Fibroblast of lung (primary cell): ENCODE measurements around the gene PCDHGB2. TPM values are rescaled to one million over a fixed set of nuclear protein-coding genes. Genes with fewer than 3 reads are reported as not detected.

Experiments used
- DNase-seq, 2 donors: peaks; one replicate each; pipeline versions ENCODE4 v3.0.0 to v3.0.0-alpha.2; 2010; ENCODE audit warnings: low read depth in 2 of 2
- H2AFZ ChIP-seq: 2 replicates; pipeline ENCODE4 v1.5.1; 2012; ENCODE audit warnings: low read length, control low read depth, inconsistent platforms
- H3K27ac ChIP-seq: 2 replicates; pipeline ENCODE4 v1.5.1; 2011; ENCODE audit warnings: low read length, control low read depth; ENCODE audit not compliant: insufficient read depth
- H3K27me3 ChIP-seq: 2 replicates; pipeline ENCODE4 v1.5.1; 2011; ENCODE audit warnings: mild to moderate bottlenecking, low read length; ENCODE audit not compliant: control insufficient read depth, insufficient read depth
- H3K36me3 ChIP-seq: 2 replicates; pipeline ENCODE4 v1.5.1; 2011; ENCODE audit warnings: low read length; ENCODE audit not compliant: control insufficient read depth, insufficient read depth
- H3K4me1 ChIP-seq: 2 replicates; pipeline ENCODE4 v1.5.1; 2011; ENCODE audit warnings: low read length; ENCODE audit not compliant: control insufficient read depth, insufficient read depth; ENCODE audit errors: extremely low read depth
- H3K4me2 ChIP-seq: 2 replicates; pipeline ENCODE4 v1.5.1; 2011; ENCODE audit warnings: low read length, control low read depth; ENCODE audit not compliant: insufficient read depth; ENCODE audit errors: extremely low read depth
- H3K4me3 ChIP-seq, 4 experiments: fragments of 200-600 bp in 1 of 4; sonication (generic) in 1 of 4; replicated peaks in 1 of 4; 2 replicates each; pipeline ENCODE4 v1.5.1; 2011 to 2016; ENCODE audit warnings: low read length in 4 of 4, low read depth in 3 of 4, mild to moderate bottlenecking in 3 of 4, control low read depth in 2 of 4, inconsistent platforms in 1 of 4, mixed read lengths in 1 of 4; ENCODE audit not compliant: insufficient read depth in 1 of 4; ENCODE audit errors: control extremely low read depth in 1 of 4
- H3K79me2 ChIP-seq: 2 replicates; pipeline ENCODE4 v1.5.1; 2012; ENCODE audit warnings: mild to moderate bottlenecking, low read length, inconsistent platforms; ENCODE audit not compliant: control insufficient read depth, insufficient read depth
- H3K9ac ChIP-seq: 2 replicates; pipeline ENCODE4 v1.5.1; 2011; ENCODE audit warnings: mild to moderate bottlenecking, low read length, control low read depth; ENCODE audit not compliant: insufficient read depth
- H3K9me3 ChIP-seq: 2 replicates; pipeline ENCODE4 v1.5.1; 2012; ENCODE audit warnings: low read depth, low read length; ENCODE audit not compliant: control insufficient read depth, insufficient read depth
- H4K20me1 ChIP-seq: 2 replicates; pipeline ENCODE4 v1.5.1; 2011; ENCODE audit warnings: low read length; ENCODE audit not compliant: control insufficient read depth, insufficient read depth; ENCODE audit errors: extremely low read depth
- CTCF ChIP-seq, 2 donors: IDR thresholded peaks in 1 of 2; conservative IDR thresholded peaks in 1 of 2; 1 replicate in 1 of 2; 2 replicates in 1 of 2; pipeline ENCODE4 v1.5.1; 2011 to 2012; ENCODE audit warnings: low read length in 2 of 2, control low read depth in 1 of 2, inconsistent platforms in 1 of 2, low read depth in 1 of 2, mild to moderate bottlenecking in 1 of 2
- EZH2 ChIP-seq: IDR thresholded peaks from 2 replicates; pipeline ENCODE4 v1.5.1; 2012; ENCODE audit warnings: low read length, control low read depth, mild to moderate bottlenecking; ENCODE audit errors: missing control alignments
- polyA plus RNA-seq, 2 donors: library from polyadenylated mRNA; depleted of rRNA in 1 of 2; stranded (reverse) in 1 of 2; unstranded in 1 of 2; fragments of >200 nt; gene quantifications; 2 replicates each; pipeline ENCODE4 v1.2.1, GENCODE V29; 2011 to 2012; ENCODE audit warnings: missing spikeins in 1 of 2
- total RNA-seq: library from RNA; depleted of rRNA; stranded (reverse); fragments of >200 nt; gene quantifications from 2 replicates; pipeline ENCODE4 v1.2.1, GENCODE V29; 2014

PCDHGB2 gene
- total and polyA plus RNA-seq, 2 donors (not counting 1 experiment from before 2014, with no cell fraction given): 4.6 to 5.7 TPM

GRCh38 chr5:141362719-141363118, 2.9 kb downstream of the PCDHGB2 start:
- H3K4me1 ChIP-seq: no peaks in the 10 kb centered on the region
- H3K27me3 ChIP-seq: peaks cover 32% of the 10 kb centered on the region
- H4K20me1 ChIP-seq: no peaks in the 10 kb centered on the region

GRCh38 chr5:141363952-141364660, 4.3 kb downstream of the PCDHGB2 start, which contains the start of gene PCDHGA5:
PCDHGA5 (plus strand) TSS chr5:141364162; CDS start chr5:141364331, 169 bp downstream.
- peak; percentile 23 for TF ChIP-seq EZH2
- peak; percentile 7 to 17 for TF ChIP-seq CTCF (conservative IDR thresholded peaks at IDR 0.05 in 1 of 2, IDR thresholded peaks at IDR 0.05 in 1 of 2; ENCODE audit: low read depth in 1 of 2, low read length in 2 of 2)
- Histone ChIP-seq H3K9ac (no peak within 1 kb of the TSS), H2AFZ (no peak within 1 kb of the TSS), H3K4me1 (no peaks in the 10 kb centered on the region), H3K27ac (no peak within 1 kb of the TSS), H4K20me1 (no peaks in the 10 kb centered on the region), H3K9me3 (peaks cover 5% of the 10 kb centered on the region), H3K4me2 (peak within 1 kb of the TSS; percentile 64), H3K36me3 (no peaks in the 10 kb centered on the region), H3K27me3 (peaks cover 32% of the 10 kb centered on the region), H3K4me3 (peak within 1 kb of the TSS; percentile 10 to 33 (median 24)), H3K79me2 (no peaks in the 10 kb centered on the region)
- peak; percentile 20 to 27 for DNase-seq

More at GRCh38 chr5:141362719-141363118, 2.9 kb downstream of the PCDHGB2 start:
- no peak for DNase-seq
- Histone ChIP-seq H3K4me3 (no peak overlapping the region), H3K9me3 (peaks cover 5% of the 10 kb centered on the region), H3K36me3 (no peaks in the 10 kb centered on the region), H2AFZ (no peak overlapping the region), H3K79me2 (no peaks in the 10 kb centered on the region), H3K9ac (no peak overlapping the region), H3K27ac (no peak overlapping the region), H3K4me2 (no peak overlapping the region)
- no peak for TF ChIP-seq CTCF (conservative IDR thresholded peaks at IDR 0.05 in 1 of 2, IDR thresholded peaks at IDR 0.05 in 1 of 2; ENCODE audit: low read depth in 1 of 2, low read length in 2 of 2)
- no peak for TF ChIP-seq EZH2

- H3K9ac ChIP-seq: no peak overlapping the region
- H4K20me1 ChIP-seq: no peaks in the 10 kb centered on the region
- H3K4me1 ChIP-seq: no peaks in the 10 kb centered on the region
- no peak overlapping the region for H3K4me2 ChIP-seq
- H3K9me3 ChIP-seq: peaks cover 5% of the 10 kb centered on the region
- H3K79me2 ChIP-seq: no peaks in the 10 kb centered on the region
- peaks cover 32% of the 10 kb centered on the region for H3K27me3 ChIP-seq
- H3K27ac ChIP-seq: no peak overlapping the region
- H3K36me3 ChIP-seq: no peaks in the 10 kb centered on the region
- TF ChIP-seq CTCF (conservative IDR thresholded peaks at IDR 0.05 in 1 of 2, IDR thresholded peaks at IDR 0.05 in 1 of 2; ENCODE audit: low read depth in 1 of 2, low read length in 2 of 2): no peak
- TF ChIP-seq EZH2: no peak
- H2AFZ ChIP-seq: no peak overlapping the region
- DNase-seq: no peak
- H3K4me3 ChIP-seq: no peak overlapping the region
These were observed 6.5 kb downstream of the PCDHGB2 start for GRCh38 chr5:141366016-141366896.
